Brain microvascular endothelial cell (primary cell): Measurements from ENCODE around the gene IRF8.

Experiments
- DNase-seq: peaks from one replicate; pipeline ENCODE4 v3.0.0-alpha.2; 2020
- H3K27ac ChIP-seq: fragments of 250-450 bp; sonication (Bioruptor Pico); 2 replicates; pipeline ENCODE4 v1.5.1; 2020; ENCODE audit warnings: mild to moderate bottlenecking, moderate library complexity
- H3K27me3 ChIP-seq: fragments of 250-450 bp; sonication (Bioruptor Pico); replicated peaks from 2 replicates; pipeline ENCODE4 v1.5.1; 2020; ENCODE audit warnings: mild to moderate bottlenecking
- H3K36me3 ChIP-seq: fragments of 250-450 bp; sonication (Bioruptor Pico); replicated peaks from 2 replicates; pipeline ENCODE4 v1.5.1; 2020; ENCODE audit warnings: mild to moderate bottlenecking
- H3K4me3 ChIP-seq: 2 replicates; pipeline ENCODE4 v1.5.1; 2011; ENCODE audit warnings: low read depth, mild to moderate bottlenecking, control low read depth, low read length, moderate library complexity
- CTCF ChIP-seq: IDR thresholded peaks from 2 replicates; pipeline ENCODE4 v1.5.1; 2011; ENCODE audit warnings: low read depth, mild to moderate bottlenecking, moderate library complexity, low read length, control low read depth, inconsistent platforms; ENCODE audit errors: missing control alignments
- in situ Hi-C: cut with HindIII; loops from 2 replicates; pipeline ENCODE4 v1.10.0; 2017; ENCODE audit warnings: low sequenced_read_pairs, low pct_ligation_motif_present

IRF8 gene

GRCh38 chr16:85891776-85892166, 7.2 kb upstream of the IRF8 start:
- Histone ChIP-seq H3K27me3 (no peaks in the 10 kb centered on the region), H3K27ac (no peak overlapping the region), H3K36me3 (no peaks in the 10 kb centered on the region), H3K4me3 (no peak overlapping the region)
- in situ Hi-C loops, result no loop called here
- no peak for DNase-seq
- no peak for TF ChIP-seq CTCF

GRCh38 chr16:85892760-85893159, 6.2 kb upstream of the IRF8 start:
- Histone ChIP-seq H3K27me3 (no peaks in the 10 kb centered on the region), H3K27ac (no peak overlapping the region), H3K4me3 (no peak overlapping the region), H3K36me3 (no peaks in the 10 kb centered on the region)
- no peak for DNase-seq
- TF ChIP-seq CTCF, result no peak
- in situ Hi-C loops, result no loop called here

GRCh38 chr16:85894266-85894665, 4.7 kb upstream of the IRF8 start:
- in situ Hi-C loops, result no loop called here
- DNase-seq, result no peak
- Histone ChIP-seq H3K4me3 (no peak overlapping the region), H3K27me3 (peaks cover 3% of the 10 kb centered on the region), H3K36me3 (no peaks in the 10 kb centered on the region), H3K27ac (no peak overlapping the region)
- no peak for TF ChIP-seq CTCF

- TF ChIP-seq CTCF, result no peak
- no peaks in the 10 kb centered on the region for H3K36me3 ChIP-seq
- no peak overlapping the region for H3K27ac ChIP-seq
- H3K27me3 ChIP-seq, result peaks cover 8% of the 10 kb centered on the region
- no peak overlapping the region for H3K4me3 ChIP-seq
- DNase-seq, result no peak
- in situ Hi-C loops, result no loop called here
Measured at GRCh38 chr16:85897382-85897781, 1.6 kb upstream of the IRF8 start.

GRCh38 chr16:85899444-85899843, 482 bp downstream of the IRF8 start:
- DNase-seq, result no peak
- H3K27ac ChIP-seq, result no peak overlapping the region
- peaks cover 8% of the 10 kb centered on the region for H3K27me3 ChIP-seq
- in situ Hi-C loops, result no loop called here
- H3K36me3 ChIP-seq, result no peaks in the 10 kb centered on the region
- no peak overlapping the region for H3K4me3 ChIP-seq
- no peak for TF ChIP-seq CTCF

- Histone ChIP-seq H3K4me3 (no peak overlapping the region), H3K27me3 (peaks cover 8% of the 10 kb centered on the region), H3K27ac (no peak overlapping the region), H3K36me3 (no peaks in the 10 kb centered on the region)
- no peak for DNase-seq
- no peak for TF ChIP-seq CTCF
- in situ Hi-C loops, result no loop called here
Measured at GRCh38 chr16:85900027-85900792, 1.2 kb downstream of the IRF8 start.
